B cell (primary cell): ENCODE data around the gene ADAMTS19. TPM values are rescaled to one million over a fixed set of nuclear protein-coding genes. Genes with fewer than 3 reads are reported as not detected.

Experiments
- ATAC-seq: fragments of 200-7000 bp; cut with Tn5 transposase; one replicate; pipeline ENCODE4 v1.10.0; 2021; ENCODE audit warnings: low read depth, mild to moderate bottlenecking, moderate number of reproducible peaks, moderate library complexity
- CTCF ChIA-PET: fragments of 350-600 bp; sonication (Branson Sonifier 250); formaldehyde crosslinking; loops from one replicate; lab custom pipeline; 2021; ENCODE audit warnings: antibody characterized with exemption, inconsistent platforms; lab: Charles Lee
- POLR2A ChIA-PET: fragments of 350-600 bp; sonication (Branson Sonifier 250); formaldehyde crosslinking; loops from one replicate; lab custom pipeline; 2021; ENCODE audit warnings: antibody characterized with exemption; lab: Charles Lee
- DNase-seq: peaks from one replicate; pipeline ENCODE4 v3.0.0; 2013
- H2AFZ ChIP-seq: 2 replicates; pipeline ENCODE4 v1.6.1; 2012; ENCODE audit warnings: mild to moderate bottlenecking, low read depth, low read length; ENCODE audit not compliant: insufficient read depth, poor library complexity, severe bottlenecking
- H3K27ac ChIP-seq, 2 donors: 1 replicate in 1 of 2; 2 replicates in 1 of 2; pipeline ENCODE4 v1.5.1; 2012 to 2013; ENCODE audit warnings: low read length in 2 of 2, mild to moderate bottlenecking in 2 of 2, moderate library complexity in 1 of 2
- H3K27me3 ChIP-seq, 4 experiments: fragments of 200-600 bp in 1 of 4; sonication (generic) in 1 of 4; replicated peaks in 1 of 4; 1 replicate in 2 of 4; 2 replicates in 2 of 4; pipeline versions ENCODE4 v1.6.1 to v1.7.0; 2013 to 2016; ENCODE audit warnings: low read length in 3 of 4, mild to moderate bottlenecking in 2 of 4, mixed read lengths in 1 of 4, moderate library complexity in 1 of 4; ENCODE audit not compliant: insufficient read depth in 4 of 4, control insufficient read depth in 3 of 4; ENCODE audit errors: control extremely low read depth in 1 of 4
- H3K36me3 ChIP-seq, 2 experiments: replicated peaks in 1 of 2; 1 replicate in 1 of 2; 2 replicates in 1 of 2; pipeline versions ENCODE4 v1.6.1 to v1.7.1; 2013; ENCODE audit warnings: low read length in 1 of 2; ENCODE audit not compliant: insufficient read depth in 2 of 2, control insufficient read depth in 1 of 2; ENCODE audit errors: control extremely low read depth in 1 of 2, extremely low read depth in 1 of 2
- H3K4me1 ChIP-seq, 2 donors: fragments of 200-600 bp in 1 of 2; sonication (generic) in 1 of 2; 1 replicate in 1 of 2; 2 replicates in 1 of 2; pipeline versions ENCODE4 v1.5.1 to v1.6.1; 2013 to 2017; ENCODE audit warnings: low read length in 2 of 2; ENCODE audit not compliant: control insufficient read depth in 2 of 2, insufficient read depth in 2 of 2
- H3K4me2 ChIP-seq: replicated peaks from 2 replicates; pipeline ENCODE3; 2012; ENCODE audit warnings: mild to moderate bottlenecking, low read depth, low read length; ENCODE audit not compliant: poor library complexity, severe bottlenecking
- H3K4me3 ChIP-seq, 5 experiments: fragments of 200-600 bp in 1 of 5; sonication (generic) in 1 of 5; 1 replicate in 3 of 5; 2 replicates in 2 of 5; pipeline versions ENCODE4 v1.5.1 to v1.7.0; 2011 to 2016; ENCODE audit warnings: low read length in 4 of 5, mild to moderate bottlenecking in 4 of 5, low read depth in 2 of 5, control low read depth in 1 of 5, moderate library complexity in 1 of 5; ENCODE audit not compliant: insufficient read depth in 1 of 5; ENCODE audit errors: control extremely low read depth in 1 of 5, extremely low read depth in 1 of 5
- H3K79me2 ChIP-seq: fragments of 200-600 bp; sonication (generic); one replicate; pipeline ENCODE4 v1.6.0; 2016; ENCODE audit warnings: low read length; ENCODE audit not compliant: control insufficient read depth, insufficient read depth
- H3K9ac ChIP-seq: fragments of 200-600 bp; sonication (generic); 2 replicates; pipeline ENCODE4 v1.6.1; 2017; ENCODE audit warnings: mild to moderate bottlenecking, low read length, moderate library complexity
- H3K9me3 ChIP-seq, 3 donors: one replicate each; pipeline versions ENCODE4 v1.6.1 to v1.7.1; 2013; ENCODE audit warnings: low read length in 2 of 3; ENCODE audit not compliant: control insufficient read depth in 2 of 3, insufficient read depth in 1 of 3; ENCODE audit errors: control extremely low read depth in 1 of 3
- H4K20me1 ChIP-seq: 2 replicates; pipeline ENCODE4 v1.6.0; 2012; ENCODE audit warnings: mild to moderate bottlenecking, low read length; ENCODE audit not compliant: insufficient read depth, control insufficient read depth, poor library complexity, severe bottlenecking
- H3K27ac Mint-ChIP-seq: one replicate; pipeline ENCODE4 v1.8.0; 2021; ENCODE audit warnings: mixed read lengths
- H3K27me3 Mint-ChIP-seq: one replicate; pipeline ENCODE4 v1.8.0; 2021; ENCODE audit warnings: mixed read lengths
- H3K4me1 Mint-ChIP-seq: one replicate; pipeline ENCODE4 v1.8.0; 2021; ENCODE audit warnings: mixed read lengths
- H3K4me3 Mint-ChIP-seq: one replicate; pipeline ENCODE4 v1.8.0; 2021; ENCODE audit warnings: mixed read lengths
- H3K9me3 Mint-ChIP-seq: one replicate; pipeline ENCODE4 v1.8.0; 2022; ENCODE audit warnings: mixed read lengths; ENCODE audit not compliant: insufficient read depth
- CTCF ChIP-seq: fragments of 200-600 bp; IDR thresholded peaks from one replicate; pipeline ENCODE4 v1.8.0; 2022; ENCODE audit warnings: antibody characterized with exemption, mild to moderate bottlenecking
- EZH2 ChIP-seq: IDR thresholded peaks from 2 replicates; pipeline ENCODE4 v1.6.1; 2012; ENCODE audit warnings: borderline replicate concordance, low read depth, mild to moderate bottlenecking, moderate library complexity, low read length; ENCODE audit not compliant: insufficient read depth, poor library complexity, severe bottlenecking
- WGBS: methylation state at CpG from one replicate; pipeline ENCODE4 v1.1.5; 2013; ENCODE audit warnings: missing lambda C conversion rate; ENCODE audit not compliant: insufficient coverage; 5-methylcytosine and 5-hydroxymethylcytosine counted together
- intact Hi-C: fragments of 100-400 bp; cut with micrococcal nuclease; formaldehyde crosslinking; loops from one replicate; pipeline ENCODE4 v1.10.0; 2022
- polyA plus RNA-seq: library from polyadenylated mRNA; depleted of rRNA; stranded (reverse); fragments of >200 nt; gene quantifications from 2 replicates; pipeline ENCODE4 v1.2.3, GENCODE V29; 2012
- total RNA-seq, 2 donors: library from RNA; stranded (reverse); fragments of 120-200 nt in 1 of 2; gene quantifications; 1 replicate in 1 of 2; 2 replicates in 1 of 2; pipeline versions ENCODE4 v1.2.3 to v1.2.4, GENCODE V29; 2013 to 2022

ADAMTS19 gene
- total and polyA plus RNA-seq, 2 donors (not counting 1 experiment from before 2014, with no cell fraction given): not detected

DNA sequence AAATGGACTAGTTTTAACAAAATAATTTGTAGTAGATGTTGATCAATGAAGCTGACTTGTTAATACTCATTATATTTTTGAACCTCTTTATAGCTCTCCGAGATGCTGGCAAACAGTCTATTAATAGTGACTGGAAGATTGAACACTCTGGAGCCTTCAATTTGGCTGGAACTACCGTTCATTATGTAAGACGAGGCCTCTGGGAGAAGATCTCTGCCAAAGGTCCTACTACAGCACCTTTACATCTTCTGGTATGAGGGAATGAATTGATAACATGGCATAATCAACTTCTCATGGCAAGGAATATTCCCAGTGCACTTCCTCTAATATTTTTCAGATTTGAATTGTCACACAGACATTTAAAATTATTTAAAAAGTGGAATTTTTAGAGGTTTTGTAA is 219.6 kb downstream of the ADAMTS19 start:
- CTCF ChIA-PET: no interaction called here
- Histone ChIP-seq H3K36me3 (no peaks in the 10 kb centered on the region), H3K27ac (no peak overlapping the region), H4K20me1 (no peaks in the 10 kb centered on the region), H3K4me3 (no peak overlapping the region), H2AFZ (no peak overlapping the region), H3K4me1 (no peaks in the 10 kb centered on the region), H3K4me2 (no peak overlapping the region), H3K79me2 (no peaks in the 10 kb centered on the region), H3K9me3 (no peaks in the 10 kb centered on the region), H3K27me3 (no peaks in the 10 kb centered on the region), H3K9ac (no peak overlapping the region)
- Mint-ChIP-seq H3K27me3 (no peaks in the 10 kb centered on the region), H3K4me1 (no peaks in the 10 kb centered on the region), H3K4me3 (no peak overlapping the region), H3K9me3 (no peaks in the 10 kb centered on the region), H3K27ac (no peak overlapping the region)
- WGBS: no CpG with 5 or more reads among the region's 3 CpGs
- ATAC-seq (no peak), DNase-seq (no peak)
- POLR2A ChIA-PET: no interaction called here
- TF ChIP-seq EZH2: no peak
- TF ChIP-seq CTCF: no peak
- intact Hi-C loops: no loop called here

GRCh38 chr5:129687941-129688340 is 227.8 kb downstream of the ADAMTS19 start:
- Histone ChIP-seq H3K36me3 (no peaks in the 10 kb centered on the region), H3K27ac (no peak overlapping the region), H3K4me1 (no peaks in the 10 kb centered on the region), H3K4me2 (no peak overlapping the region), H2AFZ (no peak overlapping the region), H3K79me2 (no peaks in the 10 kb centered on the region), H3K9me3 (no peaks in the 10 kb centered on the region), H3K27me3 (no peaks in the 10 kb centered on the region), H3K9ac (no peak overlapping the region), H4K20me1 (no peaks in the 10 kb centered on the region), H3K4me3 (no peak overlapping the region)
- Mint-ChIP-seq H3K27ac (no peak overlapping the region), H3K9me3 (no peaks in the 10 kb centered on the region), H3K4me3 (no peak overlapping the region), H3K27me3 (no peaks in the 10 kb centered on the region), H3K4me1 (no peaks in the 10 kb centered on the region)
- ChIA-PET POLR2A (no interaction called here), CTCF (no interaction called here)
- intact Hi-C loops: no loop called here
- no CpG with 5 or more reads among the region's 3 CpGs for WGBS
- DNase-seq (no peak), ATAC-seq (no peak)
- no peak for TF ChIP-seq EZH2
- TF ChIP-seq CTCF: no peak
